NCI-H1092 (cell line): ENCODE measurements around the gene VPS37D.
"Not testable (repeated sequence)": the region's sequence is repeated elsewhere in the genome, so short reads cannot be mapped to it uniquely, and the experiment has no call there.

Experiments used
- DNase-seq: peaks from one replicate; lab custom pipeline; 2025; lab: John Stamatoyannopoulos, UW

VPS37D gene

DNA sequence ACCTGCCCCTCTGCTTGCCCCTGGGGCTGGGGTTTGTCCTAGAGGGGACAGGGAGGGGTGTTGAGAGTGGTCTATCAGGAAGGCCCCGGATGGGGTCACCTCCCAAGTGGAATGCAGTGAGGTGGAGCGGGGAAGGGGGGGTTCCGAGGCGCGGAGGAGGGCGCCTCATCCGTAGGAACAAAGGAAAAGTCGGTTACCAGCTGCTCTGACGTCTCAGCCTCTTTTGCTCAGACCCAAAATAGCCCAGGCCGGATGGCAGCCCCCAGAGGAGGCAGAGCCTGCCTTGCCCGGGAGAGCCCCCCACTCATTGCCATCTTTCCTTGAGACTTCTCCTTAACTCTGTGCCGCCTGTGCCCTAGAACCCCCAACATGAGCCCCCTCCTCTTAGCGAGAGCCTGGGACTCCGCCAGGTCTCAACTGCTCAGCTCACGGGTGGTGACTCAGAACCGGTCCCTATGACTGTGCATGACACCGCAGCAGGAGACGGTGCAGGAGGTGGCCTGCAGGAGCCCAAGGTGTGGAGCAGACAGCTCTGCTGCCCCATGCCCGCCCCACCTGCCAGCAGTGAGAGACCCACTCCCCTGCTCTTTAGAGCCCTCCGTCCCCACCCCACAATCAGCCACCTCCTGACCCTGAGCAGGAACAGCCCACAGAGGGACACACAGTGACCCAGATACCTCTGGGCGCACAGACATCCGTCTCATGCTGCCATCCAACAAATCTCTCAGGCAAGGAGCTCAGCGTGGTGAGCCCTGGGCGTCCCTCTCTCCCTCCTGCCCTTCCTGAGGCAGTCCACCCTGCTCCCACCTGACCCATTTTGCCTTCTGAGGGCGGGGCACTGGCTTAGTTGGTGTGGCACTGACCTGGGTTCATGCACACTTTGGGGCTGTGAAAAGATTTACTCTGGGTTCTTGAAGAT is 38.8 kb downstream of the VPS37D start:
- no peak for DNase-seq

DNA sequence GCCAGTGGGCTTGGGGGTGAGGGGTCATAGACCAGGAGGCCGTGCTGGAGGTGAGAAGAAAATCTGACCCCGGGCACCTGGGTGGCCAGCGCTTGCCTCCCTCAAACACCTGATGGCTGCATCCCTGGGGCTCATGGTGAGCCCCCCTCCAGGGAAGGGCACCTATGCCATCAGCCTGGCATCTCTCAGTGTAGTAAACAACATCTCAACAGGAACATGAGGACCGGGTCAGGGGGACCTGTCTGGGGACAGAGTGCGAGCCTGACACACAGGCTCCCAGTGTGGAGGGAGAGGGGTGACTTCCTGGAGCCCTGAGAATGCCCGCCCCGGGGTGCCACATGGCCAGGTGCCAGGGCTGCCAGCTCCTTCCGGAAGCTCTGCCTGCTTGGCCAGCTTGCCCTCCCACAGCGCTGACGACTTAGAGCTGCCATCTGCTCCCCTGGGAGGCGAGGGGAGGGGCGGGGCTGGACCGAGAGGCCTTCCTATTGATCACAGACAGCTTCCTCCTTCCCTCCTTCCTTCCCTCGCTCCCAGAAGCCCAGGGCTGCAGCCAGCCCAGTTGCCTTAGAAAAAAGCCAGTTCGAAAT is 39.5 kb downstream of the VPS37D start:
- peak; percentile 79 for DNase-seq

DNA sequence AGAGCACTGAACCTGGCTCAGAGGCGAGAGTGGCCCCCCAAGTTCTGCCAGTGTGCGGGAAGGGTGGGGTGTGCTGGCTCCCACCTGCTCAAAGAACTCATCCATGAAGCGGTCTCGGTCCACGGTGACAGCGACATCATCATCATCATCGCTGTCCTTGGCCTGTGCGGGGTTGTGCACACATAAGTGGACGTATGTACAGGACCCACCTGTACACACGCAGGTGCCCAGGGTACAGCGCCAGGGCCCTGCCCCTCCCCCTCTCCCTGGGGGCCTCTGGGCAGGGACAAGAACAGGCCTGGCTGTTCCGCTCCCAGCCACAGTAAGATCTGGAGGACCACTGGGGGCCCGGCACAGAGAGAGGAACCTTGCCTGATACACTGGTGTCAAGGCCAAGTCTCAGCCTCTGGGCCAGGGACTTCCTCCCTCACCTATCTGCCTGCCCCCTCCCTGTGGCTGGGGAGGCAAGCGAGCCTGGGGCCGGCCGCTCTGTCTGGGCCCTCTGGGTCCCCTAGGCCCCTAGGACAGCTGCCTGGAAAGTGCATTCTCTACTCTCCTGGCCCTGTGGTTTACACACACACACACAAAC is 41.4 kb downstream of the VPS37D start:
- DNase-seq = no peak

DNA sequence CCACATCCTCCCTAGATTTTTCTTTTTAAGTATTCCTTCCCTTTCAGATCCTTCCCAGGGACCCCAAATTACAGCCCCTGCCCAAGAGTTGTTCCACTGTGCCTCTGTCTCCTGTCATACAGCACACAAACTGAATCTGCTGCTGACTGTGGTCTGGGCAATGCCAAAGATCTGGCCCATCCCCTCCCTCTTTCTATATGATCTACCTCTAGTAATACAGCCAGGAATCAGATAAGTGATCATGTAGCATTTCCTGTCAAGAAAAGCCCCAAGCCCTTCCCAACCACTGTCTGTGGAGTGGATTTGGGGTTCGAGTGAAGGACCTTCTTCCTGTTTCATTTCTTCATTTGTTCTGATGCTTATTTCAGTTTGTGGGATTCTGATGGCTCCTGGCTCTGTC is 45.1 kb downstream of the VPS37D start:
- DNase-seq = no peak

DNA sequence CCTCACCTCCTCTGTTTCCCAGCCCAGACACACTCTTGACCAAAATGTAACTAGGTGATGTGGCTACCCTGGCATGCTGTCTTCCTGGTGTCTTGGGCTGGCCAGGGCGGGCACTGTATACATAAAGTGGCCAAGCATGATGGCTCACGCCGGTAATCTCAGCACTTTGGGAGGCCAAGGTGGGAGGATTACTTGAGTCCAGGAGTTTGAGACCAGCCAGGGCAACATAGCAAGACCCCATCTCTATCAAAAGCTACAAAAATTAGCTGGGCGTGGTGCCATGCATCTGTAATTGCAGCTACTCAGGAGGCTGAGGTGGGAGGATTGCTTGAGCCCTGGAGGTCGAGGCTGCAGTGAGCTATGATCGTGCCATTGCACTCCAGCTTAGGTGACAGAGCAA is 45.7 kb downstream of the VPS37D start:
- not testable (repeated sequence) for DNase-seq

DNA sequence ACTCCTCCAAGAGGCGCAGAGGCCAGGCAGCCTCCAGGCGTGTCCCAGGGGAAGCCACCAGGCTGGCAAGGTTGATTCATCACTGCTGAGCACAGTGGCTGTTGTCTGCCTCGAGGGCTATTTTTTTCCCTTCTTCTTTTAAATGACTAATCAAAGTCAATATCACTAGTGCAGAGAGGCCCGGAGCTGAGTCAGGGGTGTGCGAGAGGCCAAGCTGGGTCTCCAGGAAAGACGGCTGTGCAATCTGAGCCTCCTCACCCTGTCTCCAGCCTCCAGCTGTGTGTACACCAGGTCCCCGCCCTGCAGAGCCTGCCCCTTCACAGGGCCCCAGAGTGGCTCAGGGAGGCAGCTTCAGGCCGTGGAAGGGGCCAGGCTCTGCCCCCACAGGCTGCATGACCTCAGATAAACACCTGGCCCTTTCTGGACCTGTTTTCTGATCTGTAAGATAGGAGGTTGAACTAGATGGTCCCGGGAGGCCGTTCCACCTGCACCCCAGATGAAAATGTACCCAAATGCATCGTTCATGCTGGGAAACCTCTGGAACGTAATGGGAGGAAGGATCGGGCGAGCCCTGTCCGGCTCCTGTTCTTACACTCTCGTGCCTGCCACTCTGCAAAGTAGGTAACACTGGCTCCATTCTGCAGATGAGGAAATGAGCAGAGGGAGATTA is 48.2 kb downstream of the VPS37D start:
- DNase-seq = no peak

DNA sequence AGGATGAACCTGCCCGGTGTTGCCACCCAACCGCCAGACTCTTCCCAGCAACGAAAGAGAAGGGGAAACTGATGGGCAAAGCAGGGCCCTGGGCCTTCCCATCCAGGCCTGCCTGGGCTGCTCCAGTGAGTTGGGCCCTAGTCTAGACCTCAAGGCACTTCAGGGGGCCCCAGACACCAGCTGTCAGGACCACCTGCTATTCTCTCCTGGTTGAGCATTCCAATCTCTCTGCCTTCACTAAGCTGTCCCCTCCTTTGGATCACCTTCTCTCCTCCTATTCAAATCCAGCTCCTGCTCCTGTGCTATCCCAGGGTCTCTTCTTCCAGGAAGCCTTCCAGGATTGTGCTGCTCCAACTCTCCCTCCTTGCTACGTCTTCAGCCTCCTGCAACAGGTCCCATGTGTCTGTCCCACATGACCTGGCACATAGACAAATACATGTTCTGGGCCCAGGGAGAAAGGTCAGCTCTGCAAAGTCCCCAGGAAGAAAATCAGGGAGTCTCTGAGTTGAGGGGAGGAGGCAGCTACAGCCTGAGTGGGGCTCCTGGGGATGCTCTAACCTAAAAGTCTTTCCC is 48.8 kb downstream of the VPS37D start:
- DNase-seq = no peak

DNA sequence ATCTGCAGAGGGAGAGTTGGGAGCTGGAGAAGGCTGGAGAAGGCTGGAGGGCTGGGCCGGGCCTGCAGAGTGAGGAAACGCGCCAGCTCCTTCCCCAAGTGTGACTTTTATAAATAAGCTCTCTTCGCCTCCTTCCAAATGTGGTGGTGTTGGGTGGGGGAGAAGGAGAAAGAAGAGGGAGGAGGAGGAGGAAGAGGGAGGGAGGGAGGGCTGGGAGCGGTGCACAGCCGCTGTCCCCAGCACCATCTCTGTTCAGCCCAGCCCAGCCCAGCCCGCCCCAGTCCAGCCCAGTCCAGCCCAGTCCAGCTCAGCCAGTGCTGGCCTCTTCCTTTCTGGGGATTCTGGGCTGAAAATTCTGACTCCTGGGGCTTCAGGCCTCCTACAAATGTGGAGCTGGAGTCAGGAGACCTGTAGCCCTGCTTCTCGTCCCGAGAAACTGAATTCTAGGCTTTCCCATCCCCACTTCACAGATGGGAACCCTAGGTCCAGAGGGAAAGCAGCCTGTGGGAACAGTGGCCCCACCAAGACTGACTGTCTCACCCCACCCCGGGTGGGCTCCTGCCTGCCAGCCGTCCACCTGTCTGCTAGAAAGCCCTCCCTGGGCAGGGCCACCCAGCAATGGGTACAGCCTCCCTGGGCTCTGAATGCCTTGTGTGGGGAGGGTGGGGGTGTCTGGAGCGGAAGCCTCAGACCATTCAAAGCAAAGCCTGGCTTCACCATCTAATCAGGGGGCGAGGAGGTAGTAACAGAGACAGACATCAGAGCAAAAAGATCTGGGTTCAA is 49.6 kb downstream of the VPS37D start:
- DNase-seq = no peak

DNA sequence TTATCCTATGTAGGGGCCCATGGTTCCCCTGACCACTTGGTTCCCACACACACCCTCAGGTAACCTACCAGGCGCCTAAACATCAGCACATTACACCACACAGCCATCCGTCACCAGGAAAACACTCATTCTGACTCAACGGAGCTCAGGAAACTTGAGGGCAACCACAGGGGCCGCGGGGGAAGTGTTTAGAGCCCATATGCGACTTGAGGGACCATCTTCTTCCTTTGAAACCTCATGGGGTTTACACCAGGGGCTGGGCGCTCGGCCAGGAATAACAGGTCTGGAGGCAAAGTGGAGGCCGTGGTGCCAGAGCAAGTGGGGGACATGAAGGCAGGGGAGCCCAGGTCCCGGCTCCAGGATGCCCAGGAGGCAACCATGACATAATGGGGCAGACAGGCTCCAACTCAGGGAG is 50.4 kb downstream of the VPS37D start:
- no peak for DNase-seq

DNA sequence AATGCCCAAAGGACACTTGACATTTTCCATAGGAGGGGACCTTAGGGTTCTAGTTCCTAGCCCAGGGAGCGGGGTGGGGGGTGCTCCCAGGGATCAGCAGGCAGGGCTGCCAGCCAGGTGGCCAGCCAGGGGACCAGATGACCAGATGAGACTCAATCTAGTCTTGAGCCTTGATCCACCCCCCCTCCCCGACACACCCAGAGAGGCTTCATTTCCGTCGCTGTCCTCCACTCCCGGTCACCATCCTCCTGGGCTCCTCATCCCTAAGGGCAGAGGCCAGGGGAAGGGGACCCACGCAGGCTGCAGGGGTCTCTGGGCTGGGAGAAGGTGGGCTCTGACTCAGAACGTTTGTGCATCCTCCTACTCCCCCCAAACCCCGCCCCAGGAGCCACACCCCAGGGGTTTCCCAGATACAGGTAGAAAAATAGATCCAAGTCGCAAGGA is 50.8 kb downstream of the VPS37D start:
- no peak for DNase-seq

DNA sequence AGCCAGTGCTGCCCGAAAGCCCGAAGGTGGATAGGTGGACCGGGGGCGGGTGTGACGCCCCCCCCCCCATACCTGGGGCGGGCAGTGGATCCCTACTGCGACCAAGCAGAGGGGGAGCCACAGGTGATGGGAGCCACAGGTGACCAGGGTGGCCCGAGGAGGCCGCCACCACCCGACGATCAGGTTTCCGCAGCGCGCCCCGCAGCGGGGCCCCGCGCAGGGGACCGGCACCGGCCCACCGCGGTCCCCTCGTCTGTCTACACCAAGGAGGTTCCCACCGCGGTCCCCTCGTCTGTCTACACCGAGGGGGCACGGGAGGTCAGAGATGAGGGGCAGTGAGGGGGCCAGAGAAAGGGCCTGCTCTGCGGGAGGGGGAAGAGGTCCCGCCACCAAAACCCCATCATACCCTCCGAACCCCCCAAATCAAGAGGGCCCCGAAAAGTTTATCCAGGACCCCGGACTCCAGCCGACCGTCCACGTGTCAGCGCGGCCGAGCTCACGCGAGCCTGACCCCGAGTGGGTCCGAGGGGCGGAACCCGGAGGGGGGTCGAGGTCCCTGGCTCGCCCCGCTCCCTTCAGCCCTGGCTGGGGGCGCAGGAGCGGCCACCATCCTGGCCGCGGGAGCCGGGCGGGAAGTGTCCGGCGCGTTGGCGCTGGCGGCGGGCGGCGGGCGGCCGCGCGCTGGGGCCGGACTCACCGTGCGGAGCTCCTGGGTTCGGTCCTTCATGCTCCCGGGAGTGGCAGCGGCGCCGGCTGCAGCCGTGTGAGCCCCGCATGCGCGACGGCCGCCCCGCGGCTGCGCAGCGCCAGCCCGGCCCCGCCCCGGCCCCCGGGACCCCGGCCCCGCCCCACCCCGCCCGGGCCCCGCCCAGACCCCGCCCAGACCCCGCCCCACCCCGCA is 51.5 kb downstream of the VPS37D start, which contains the start of gene STX1A:
Gene STX1A (minus strand): TSS at position 765 of the 901 bp plus-strand sequence. CDS start 38 bp downstream, at position 727.
- DNase-seq = peak; percentile 66

DNA sequence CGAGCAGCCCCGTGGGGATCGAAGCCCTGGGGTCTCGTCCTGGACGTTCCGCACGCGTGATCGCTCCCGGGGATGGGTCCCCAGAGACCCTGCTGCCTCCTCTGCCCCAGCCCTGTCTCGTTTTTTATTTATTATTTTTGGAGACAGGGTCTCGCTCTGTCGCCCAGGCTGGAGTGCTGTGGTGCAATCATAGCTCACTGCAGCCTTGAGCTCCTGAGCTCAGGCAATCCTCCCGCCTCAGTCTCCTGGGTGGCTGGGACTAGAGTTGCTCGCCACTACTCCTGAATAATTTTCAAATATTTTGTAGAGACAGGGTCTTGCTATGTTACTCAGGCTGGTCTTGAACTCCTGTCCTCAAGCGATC is 52.2 kb downstream of the VPS37D start:
- no peak for DNase-seq

DNA sequence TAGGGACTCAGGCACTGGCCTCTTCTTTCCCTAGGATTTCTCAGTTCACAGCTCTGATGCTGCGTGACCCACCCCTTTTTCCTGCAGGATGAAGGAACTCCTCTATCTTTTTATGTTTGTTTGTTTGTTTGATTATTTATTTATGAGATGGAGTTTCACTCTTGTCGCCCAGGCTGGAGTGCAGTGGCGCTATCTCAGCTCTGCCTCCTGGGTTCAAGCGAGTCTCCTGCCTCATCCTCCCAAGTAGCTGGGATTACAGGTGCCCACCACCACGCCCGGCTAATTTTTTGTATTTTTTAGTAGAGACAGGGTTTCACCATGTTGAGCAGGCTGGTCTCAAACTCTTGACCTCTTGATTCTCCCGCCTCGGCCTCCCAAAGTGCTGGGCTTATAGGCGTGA is 52.8 kb downstream of the VPS37D start:
- not testable (repeated sequence) for DNase-seq

DNA sequence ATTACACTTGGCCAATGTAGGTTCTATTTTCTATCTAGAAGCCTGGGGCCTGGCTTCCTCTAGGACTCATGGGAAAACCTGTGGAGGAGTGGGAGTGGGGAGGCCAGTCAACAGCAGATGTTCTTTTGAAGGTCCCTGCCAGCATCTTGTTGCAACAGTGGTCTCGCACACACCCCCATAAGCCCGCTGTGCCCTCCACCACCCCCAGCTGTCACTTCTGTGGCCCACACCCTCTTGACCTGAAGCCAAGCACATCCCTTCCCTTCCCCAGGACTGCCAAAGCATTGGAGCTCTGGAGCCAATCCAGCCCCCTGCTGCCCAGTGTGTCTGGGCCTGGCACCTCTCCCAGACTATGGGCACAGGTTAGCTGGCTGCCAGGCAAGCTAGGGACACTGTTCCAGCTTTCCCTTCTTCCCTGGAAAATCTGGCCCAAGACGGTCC is 53.8 kb downstream of the VPS37D start:
- peak; percentile 96 for DNase-seq
